Ectodermal cell (in vitro differentiated cells): ENCODE measurements around the gene PRCP.

Experiments
- H3K27ac ChIP-seq: 2 replicates; pipeline ENCODE4 v1.7.0; 2013; ENCODE audit warnings: mild to moderate bottlenecking, low read depth, low read length; ENCODE audit not compliant: insufficient read depth, poor library complexity, severe bottlenecking
- H3K27me3 ChIP-seq: 2 replicates; pipeline ENCODE4 v1.7.0; 2013; ENCODE audit warnings: mild to moderate bottlenecking, low read length; ENCODE audit not compliant: insufficient read depth, control insufficient read depth, poor library complexity, severe bottlenecking
- H3K36me3 ChIP-seq: one replicate; pipeline ENCODE4 v1.7.0; 2013; ENCODE audit warnings: low read length; ENCODE audit not compliant: control insufficient read depth, insufficient read depth
- H3K4me1 ChIP-seq: one replicate; pipeline ENCODE4 v1.7.0; 2013; ENCODE audit warnings: low read length; ENCODE audit not compliant: control insufficient read depth, insufficient read depth
- H3K4me3 ChIP-seq: 2 replicates; pipeline ENCODE4 v1.7.0; 2013; ENCODE audit warnings: low read depth, low read length, control low read depth; ENCODE audit not compliant: insufficient read depth
- H3K9me3 ChIP-seq: 2 replicates; pipeline ENCODE4 v1.7.0; 2013; ENCODE audit warnings: mild to moderate bottlenecking, low read length, moderate library complexity; ENCODE audit not compliant: control insufficient read depth
- WGBS, 2 experiments: methylation state at CpG; one replicate each; pipeline ENCODE4 v1.1.7; 2013; ENCODE audit warnings: missing lambda C conversion rate in 2 of 2; 5-methylcytosine and 5-hydroxymethylcytosine counted together

Gene PRCP

DNA sequence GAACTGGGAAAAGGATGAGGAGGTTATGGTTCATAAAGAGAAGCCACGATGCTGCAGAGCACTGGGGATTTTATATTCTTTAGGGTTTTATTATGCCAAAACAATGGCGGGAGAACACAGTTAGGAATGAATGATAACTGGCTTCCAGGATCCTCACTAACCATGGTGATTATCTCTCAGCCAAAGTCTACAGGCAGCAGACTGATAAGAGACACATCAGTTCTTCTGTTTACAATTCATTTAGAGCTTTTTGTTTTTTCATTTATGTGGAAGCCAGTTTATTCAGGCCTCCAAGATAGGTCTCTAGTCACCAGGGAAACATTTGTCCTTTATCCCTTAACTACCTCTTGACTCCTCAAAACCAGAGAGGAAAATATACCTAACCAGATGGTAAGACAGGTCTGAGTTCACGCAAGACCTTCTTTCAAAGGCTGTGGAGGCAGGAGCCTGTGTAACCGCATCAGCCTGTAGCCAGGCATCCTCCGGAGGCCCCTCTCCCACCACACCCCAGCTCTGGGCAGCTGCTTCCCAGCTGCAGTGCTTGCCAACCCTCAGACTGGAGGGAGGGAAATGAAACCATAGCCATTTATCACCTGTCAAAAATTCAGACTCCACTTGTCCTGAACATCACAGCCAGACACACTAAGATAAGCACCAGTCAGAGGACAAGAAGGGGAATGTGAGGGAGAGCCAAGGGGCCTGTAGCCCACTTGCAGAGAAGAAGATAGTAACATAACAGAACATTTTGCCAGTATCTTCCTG, 109.3 kb downstream of the PRCP start:
- H3K27ac ChIP-seq = no peak overlapping the region
- H3K27me3 ChIP-seq = no peaks in the 10 kb centered on the region
- WGBS, 2 experiments = 91 to 99% methylated on average over 5 of the region's 5 CpGs
- no peak overlapping the region for H3K4me3 ChIP-seq
- no peaks in the 10 kb centered on the region for H3K9me3 ChIP-seq
- H3K36me3 ChIP-seq = no peaks in the 10 kb centered on the region
- H3K4me1 ChIP-seq = peaks cover 12% of the 10 kb centered on the region

DNA sequence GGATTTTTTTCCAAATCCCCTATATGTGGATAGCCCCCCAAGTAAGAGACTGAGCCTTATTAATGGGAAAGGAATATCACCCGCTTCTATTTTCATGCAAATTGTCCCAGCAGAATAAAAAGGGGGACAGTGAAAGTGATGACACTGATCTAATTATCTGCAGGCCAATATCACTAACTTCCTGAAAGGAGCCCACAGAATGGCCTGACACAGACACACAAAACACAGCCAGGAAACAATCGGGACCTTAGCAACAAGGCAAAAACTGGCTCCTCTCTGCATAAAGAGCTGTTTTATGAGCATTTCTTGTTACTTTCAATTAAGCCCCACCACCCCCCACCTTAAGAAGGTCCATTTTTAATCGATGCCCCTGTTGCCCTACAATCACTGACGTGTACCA, 112.2 kb downstream of the PRCP start:
- 80 to 89% methylated on average over 4 of the region's 4 CpGs for WGBS, 2 experiments
- Histone ChIP-seq H3K27me3 (no peaks in the 10 kb centered on the region), H3K27ac (no peak overlapping the region), H3K4me3 (no peak overlapping the region), H3K36me3 (no peaks in the 10 kb centered on the region), H3K9me3 (no peaks in the 10 kb centered on the region), H3K4me1 (peaks cover 12% of the 10 kb centered on the region)

DNA sequence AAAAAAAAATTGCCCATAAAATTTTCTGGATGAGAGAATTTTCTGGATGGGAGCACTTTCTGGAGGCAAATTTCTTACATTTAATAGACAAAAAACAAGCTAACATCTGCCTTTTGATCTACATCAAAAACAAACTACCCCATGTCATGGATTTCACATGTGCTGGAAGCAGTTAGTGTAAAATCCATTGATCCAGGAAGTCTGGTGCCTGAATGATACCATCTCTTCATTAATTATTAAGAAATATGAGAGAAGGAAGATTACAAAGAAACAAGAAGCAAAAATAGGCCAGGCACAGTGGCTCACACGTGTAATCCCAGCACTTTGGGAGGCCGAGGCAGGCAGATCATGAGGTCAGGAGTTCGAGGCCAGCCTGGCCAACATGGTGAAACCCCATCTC, 113.4 kb downstream of the PRCP start:
- no peaks in the 10 kb centered on the region for H3K36me3 ChIP-seq

DNA sequence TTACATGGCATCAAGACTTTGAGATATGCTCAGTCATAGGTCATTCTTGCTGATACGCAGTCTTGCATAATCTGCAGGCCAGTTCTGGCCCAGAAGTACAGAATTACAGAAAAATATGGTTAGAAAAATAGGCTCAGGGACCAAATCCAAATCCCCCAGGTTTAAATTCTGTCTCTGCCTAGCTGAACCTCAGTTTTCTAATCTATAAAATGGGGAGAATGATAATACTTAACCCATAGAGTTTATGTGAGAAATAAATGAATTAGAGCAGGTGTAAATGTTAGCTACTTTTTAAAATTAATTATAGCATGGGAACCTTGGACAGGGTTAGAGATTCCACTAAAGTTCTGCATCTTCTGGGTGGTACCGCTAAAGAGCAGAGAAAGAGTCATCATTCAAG, 114.2 kb downstream of the PRCP start:
- H3K4me1 ChIP-seq = peaks cover 12% of the 10 kb centered on the region
- H3K27me3 ChIP-seq = no peaks in the 10 kb centered on the region
- no peak overlapping the region for H3K27ac ChIP-seq
- 97 to 98% methylated on average over 2 of the region's 2 CpGs for WGBS, 2 experiments
- no peak overlapping the region for H3K4me3 ChIP-seq
- no peaks in the 10 kb centered on the region for H3K9me3 ChIP-seq
- no peaks in the 10 kb centered on the region for H3K36me3 ChIP-seq

More for the DNA sequence above, 113.4 kb downstream of the PRCP start:
- Histone ChIP-seq H3K4me1 (peaks cover 12% of the 10 kb centered on the region), H3K9me3 (no peaks in the 10 kb centered on the region), H3K27me3 (no peaks in the 10 kb centered on the region), H3K27ac (no peak overlapping the region), H3K4me3 (no peak overlapping the region)
- WGBS, 2 experiments = 86 to 91% methylated on average over 3 of the region's 3 CpGs

DNA sequence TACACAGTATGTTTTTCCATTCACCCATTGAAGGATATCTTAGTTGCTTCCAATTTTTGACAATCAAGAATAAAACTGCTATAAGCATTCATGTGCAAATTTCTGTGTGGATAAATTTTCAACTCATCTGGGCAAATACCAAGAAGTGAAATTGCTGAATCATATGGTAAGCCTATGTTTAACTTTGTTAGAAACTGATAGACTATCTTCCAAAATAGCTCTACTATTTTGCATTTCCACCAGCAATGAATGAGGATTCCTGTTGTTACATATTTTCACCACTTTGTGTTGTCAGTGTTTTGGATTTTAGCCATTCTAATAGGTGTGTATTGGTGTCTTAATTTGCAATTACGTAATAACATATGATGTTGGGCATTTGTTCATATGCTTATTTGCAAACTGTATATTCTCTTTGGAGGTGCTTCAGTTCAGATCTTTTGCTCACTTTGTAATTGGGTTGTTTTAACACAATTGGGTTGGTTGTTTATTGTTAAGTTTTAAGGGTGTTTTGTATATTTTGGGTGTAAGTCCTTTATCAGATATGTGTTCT, 117.3 kb downstream of the PRCP start:
- H3K4me3 ChIP-seq = no peak overlapping the region
- H3K27me3 ChIP-seq = no peaks in the 10 kb centered on the region

DNA sequence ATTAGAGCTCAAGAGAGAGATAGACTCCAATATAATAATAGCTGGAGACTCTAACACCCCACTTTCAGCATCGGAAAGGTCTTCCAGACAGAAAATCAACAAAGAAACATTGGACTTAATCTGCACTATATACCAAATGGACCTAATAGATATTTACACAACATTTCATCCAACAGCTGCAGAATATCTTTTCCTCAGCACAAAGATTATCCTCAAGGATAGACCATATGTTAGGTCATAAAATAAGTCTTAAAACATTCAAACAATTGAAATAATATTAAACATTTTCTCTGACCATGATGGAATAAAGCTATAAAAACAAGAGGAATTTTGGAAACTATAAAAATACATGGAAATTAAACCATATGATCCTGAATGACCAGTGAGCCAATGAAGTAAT, 121.5 kb downstream of the PRCP start:
- 93% methylated on average over 1 of the region's 1 CpG for WGBS, 2 experiments
- Histone ChIP-seq H3K9me3 (no peaks in the 10 kb centered on the region), H3K4me1 (no peaks in the 10 kb centered on the region), H3K4me3 (no peak overlapping the region), H3K27ac (no peak overlapping the region), H3K27me3 (no peaks in the 10 kb centered on the region), H3K36me3 (no peaks in the 10 kb centered on the region)

More for the DNA sequence above, 117.3 kb downstream of the PRCP start:
- Histone ChIP-seq H3K27ac (no peak overlapping the region), H3K4me1 (no peaks in the 10 kb centered on the region), H3K36me3 (no peaks in the 10 kb centered on the region), H3K9me3 (no peaks in the 10 kb centered on the region)
- 100% methylated on average over 1 of the region's 1 CpG for WGBS, 2 experiments

DNA sequence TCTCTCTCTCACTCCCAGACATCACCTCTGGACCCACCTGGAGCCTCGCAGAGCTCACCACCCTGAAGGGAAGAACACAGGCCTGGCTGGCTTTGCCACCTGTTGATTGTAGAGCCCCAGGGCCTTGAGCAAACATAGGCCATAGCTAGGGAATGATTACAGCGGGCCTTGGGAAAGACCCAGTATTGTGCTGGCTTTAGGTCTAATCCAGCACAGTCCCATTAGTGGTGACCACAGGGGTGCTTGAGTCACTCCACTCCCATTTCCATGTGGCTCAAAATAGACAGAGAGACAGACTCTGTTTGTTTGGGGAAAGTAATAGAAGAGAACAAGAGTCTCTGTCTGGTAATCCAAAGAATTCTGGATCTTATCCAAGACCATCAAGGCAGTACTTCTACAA, 123.9 kb downstream of the PRCP start:
- H3K27me3 ChIP-seq = no peaks in the 10 kb centered on the region
- no peaks in the 10 kb centered on the region for H3K36me3 ChIP-seq
- 81 to 92% methylated on average over 2 of the region's 2 CpGs for WGBS, 2 experiments
- H3K4me3 ChIP-seq = no peak overlapping the region
- H3K4me1 ChIP-seq = no peaks in the 10 kb centered on the region
- H3K27ac ChIP-seq = no peak overlapping the region
- H3K9me3 ChIP-seq = no peaks in the 10 kb centered on the region

DNA sequence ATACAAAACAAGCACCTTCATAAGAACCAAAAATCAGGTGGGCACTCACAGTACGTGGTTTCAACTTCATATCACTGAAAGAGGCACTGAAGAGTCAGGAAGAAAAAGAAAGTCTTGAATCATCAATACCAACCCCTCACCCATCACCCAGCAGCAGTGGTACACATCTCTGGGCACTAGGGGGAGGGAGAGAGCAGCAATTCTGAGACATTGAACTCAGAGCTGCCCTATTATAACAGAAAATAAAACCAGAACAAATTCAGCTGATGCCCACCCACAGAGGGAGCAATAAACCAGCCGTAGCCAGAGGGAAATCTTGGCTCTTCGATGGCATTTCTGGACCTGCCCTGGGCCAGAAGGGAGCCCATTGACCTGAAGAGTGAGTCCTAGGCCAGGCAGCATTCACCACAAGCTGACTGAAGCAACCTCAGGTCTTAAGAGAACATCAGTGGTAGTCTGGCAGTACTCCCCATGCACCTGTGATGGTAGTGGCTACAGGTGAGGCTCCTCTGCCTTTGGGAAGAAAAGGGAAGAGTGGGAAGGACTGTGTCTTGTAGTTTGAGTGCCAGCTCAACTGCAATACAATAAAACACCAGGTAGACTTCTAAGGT, 124.4 kb downstream of the PRCP start:
- H3K4me1 ChIP-seq = no peaks in the 10 kb centered on the region
- H3K4me3 ChIP-seq = no peak overlapping the region
- 36 to 37% methylated on average over 3 of the region's 3 CpGs for WGBS, 2 experiments
- H3K27ac ChIP-seq = no peak overlapping the region
- no peaks in the 10 kb centered on the region for H3K9me3 ChIP-seq
- no peaks in the 10 kb centered on the region for H3K27me3 ChIP-seq
- H3K36me3 ChIP-seq = no peaks in the 10 kb centered on the region

DNA sequence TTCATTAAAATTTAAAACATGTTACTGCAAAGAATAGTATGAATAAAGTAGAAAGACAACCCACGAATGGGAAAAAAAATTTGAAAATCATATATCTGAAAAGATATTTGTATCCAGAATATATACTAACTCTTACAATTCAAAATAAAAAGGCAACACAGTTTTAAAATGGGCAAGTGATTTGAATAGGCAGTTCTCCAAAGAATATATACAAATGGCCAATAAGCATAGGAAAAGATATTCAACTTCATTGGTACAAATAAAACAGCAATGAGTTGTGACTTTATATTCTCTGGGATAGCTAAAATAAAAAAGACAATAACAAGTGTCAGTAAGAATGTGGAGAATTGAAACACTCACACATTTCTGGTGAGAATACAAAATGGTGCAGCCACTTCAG, 125.0 kb downstream of the PRCP start:
- H3K36me3 ChIP-seq = no peaks in the 10 kb centered on the region
- no peaks in the 10 kb centered on the region for H3K4me1 ChIP-seq
- no peak overlapping the region for H3K4me3 ChIP-seq
- no peak overlapping the region for H3K27ac ChIP-seq
- WGBS, 2 experiments = no CpG with 5 or more reads among the region's 1 CpG
- no peaks in the 10 kb centered on the region for H3K9me3 ChIP-seq
- H3K27me3 ChIP-seq = no peaks in the 10 kb centered on the region
